Natural killer cell (primary cell): ENCODE data around the gene AKAP11. TPM values are rescaled to one million over a fixed set of nuclear protein-coding genes. Genes with fewer than 3 reads are reported as not detected.

Experiments used
- ATAC-seq, 3 donors: fragments of 150-1000 bp in 2 of 3; fragments of 200-7000 bp in 1 of 3; cut with Tn5 transposase; 1 replicate in 1 of 3; 2 replicates in 2 of 3; pipeline ENCODE4 v1.10.0; 2021; ENCODE audit warnings: mild to moderate bottlenecking in 2 of 3, moderate library complexity in 2 of 3
- DNase-seq, 2 donors: peaks; one replicate each; pipeline versions ENCODE4 v3.0.0 to v3.0.0-alpha.2; 2013 to 2021; ENCODE audit warnings: mixed read lengths in 1 of 2
- H3K27ac ChIP-seq: one replicate; pipeline ENCODE4 v1.5.1; 2013; ENCODE audit warnings: mild to moderate bottlenecking, low read length
- H3K27me3 ChIP-seq: one replicate; pipeline ENCODE4 v1.6.1; 2013; ENCODE audit warnings: low read length; ENCODE audit not compliant: control insufficient read depth, insufficient read depth
- H3K36me3 ChIP-seq: one replicate; pipeline ENCODE4 v1.6.1; 2013; ENCODE audit warnings: low read length; ENCODE audit not compliant: control insufficient read depth, insufficient read depth
- H3K4me1 ChIP-seq: one replicate; pipeline ENCODE4 v1.6.1; 2013; ENCODE audit warnings: low read length; ENCODE audit not compliant: control insufficient read depth, insufficient read depth
- H3K4me3 ChIP-seq: one replicate; pipeline ENCODE4 v1.5.1; 2013; ENCODE audit warnings: low read length
- H3K9me3 ChIP-seq: one replicate; pipeline ENCODE4 v1.6.1; 2013; ENCODE audit warnings: low read length; ENCODE audit not compliant: control insufficient read depth, insufficient read depth
- H3K27ac Mint-ChIP-seq, 2 donors: one replicate each; pipeline ENCODE4 v1.8.0; 2022; ENCODE audit warnings: mild to moderate bottlenecking in 2 of 2, mixed read lengths in 2 of 2, moderate library complexity in 1 of 2
- H3K27me3 Mint-ChIP-seq, 2 donors: one replicate each; pipeline ENCODE4 v1.8.0; 2022; ENCODE audit warnings: low read depth in 2 of 2, mixed read lengths in 2 of 2
- H3K36me3 Mint-ChIP-seq: one replicate; pipeline ENCODE4 v1.8.0; 2022; ENCODE audit warnings: mixed read lengths
- H3K4me1 Mint-ChIP-seq, 2 donors: one replicate each; pipeline ENCODE4 v1.8.0; 2022; ENCODE audit warnings: mixed read lengths in 2 of 2
- H3K4me3 Mint-ChIP-seq: one replicate; pipeline ENCODE4 v1.8.0; 2022; ENCODE audit warnings: mild to moderate bottlenecking, moderate library complexity, mixed read lengths
- H3K9me3 Mint-ChIP-seq, 2 donors: one replicate each; pipeline ENCODE4 v1.8.0; 2022; ENCODE audit warnings: mixed read lengths in 2 of 2
- WGBS: methylation state at CpG from one replicate; pipeline ENCODE4 v1.1.7; 2013; ENCODE audit warnings: missing lambda C conversion rate; ENCODE audit not compliant: insufficient coverage; 5-methylcytosine and 5-hydroxymethylcytosine counted together
- intact Hi-C: fragments of 100-400 bp; cut with micrococcal nuclease; formaldehyde crosslinking; loops from one replicate; pipeline ENCODE4 v1.14.2; 2022
- total RNA-seq, 4 donors: library from RNA; stranded (reverse); fragments of 120-200 nt in 1 of 4; gene quantifications; one replicate each; pipeline versions ENCODE4 v1.2.3 to v1.2.4, GENCODE V29; 2013 to 2022
- TF ChIP-seq, protein P1 (sequence below): fragments of 200-600 bp; IDR thresholded peaks from one replicate; pipeline ENCODE4 v1.8.0; 2022; ENCODE audit warnings: antibody characterized with exemption

AKAP11 gene
- total RNA-seq, 3 donors from 2014 or later (not counting 1 experiment from before 2014, with no cell fraction given): 23.6 to 31.9 (median 26.8) TPM

GRCh38 chr13:42284068-42284467 is 12.1 kb downstream of the AKAP11 start:
- Mint-ChIP-seq H3K36me3 (peaks cover 17% of the 10 kb centered on the region), H3K27ac (no peak overlapping the region), H3K27me3 (no peaks in the 10 kb centered on the region), H3K4me3 (no peak overlapping the region), H3K4me1 (peaks cover 11 to 25% of the 10 kb centered on the region in 2 donors), H3K9me3 (no peaks in the 10 kb centered on the region)
- intact Hi-C loops: no loop called here
- Histone ChIP-seq H3K27me3 (no peaks in the 10 kb centered on the region), H3K4me3 (no peak overlapping the region), H3K27ac (no peak overlapping the region), H3K36me3 (peaks cover 25% of the 10 kb centered on the region), H3K9me3 (no peaks in the 10 kb centered on the region), H3K4me1 (no peaks in the 10 kb centered on the region)
- TF ChIP-seq, protein P1, sequence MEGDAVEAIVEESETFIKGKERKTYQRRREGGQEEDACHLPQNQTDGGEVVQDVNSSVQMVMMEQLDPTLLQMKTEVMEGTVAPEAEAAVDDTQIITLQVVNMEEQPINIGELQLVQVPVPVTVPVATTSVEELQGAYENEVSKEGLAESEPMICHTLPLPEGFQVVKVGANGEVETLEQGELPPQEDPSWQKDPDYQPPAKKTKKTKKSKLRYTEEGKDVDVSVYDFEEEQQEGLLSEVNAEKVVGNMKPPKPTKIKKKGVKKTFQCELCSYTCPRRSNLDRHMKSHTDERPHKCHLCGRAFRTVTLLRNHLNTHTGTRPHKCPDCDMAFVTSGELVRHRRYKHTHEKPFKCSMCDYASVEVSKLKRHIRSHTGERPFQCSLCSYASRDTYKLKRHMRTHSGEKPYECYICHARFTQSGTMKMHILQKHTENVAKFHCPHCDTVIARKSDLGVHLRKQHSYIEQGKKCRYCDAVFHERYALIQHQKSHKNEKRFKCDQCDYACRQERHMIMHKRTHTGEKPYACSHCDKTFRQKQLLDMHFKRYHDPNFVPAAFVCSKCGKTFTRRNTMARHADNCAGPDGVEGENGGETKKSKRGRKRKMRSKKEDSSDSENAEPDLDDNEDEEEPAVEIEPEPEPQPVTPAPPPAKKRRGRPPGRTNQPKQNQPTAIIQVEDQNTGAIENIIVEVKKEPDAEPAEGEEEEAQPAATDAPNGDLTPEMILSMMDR: no peak
- no peak for ATAC-seq
- 94% methylated on average over 3 of the region's 3 CpGs for WGBS
- DNase-seq: no peak

GRCh38 chr13:42298392-42298791 is 26.4 kb downstream of the AKAP11 start:
- TF ChIP-seq, protein P1: no peak
- H3K9me3 ChIP-seq: no peaks in the 10 kb centered on the region
- H3K4me3 Mint-ChIP-seq: no peak overlapping the region
- H3K9me3 Mint-ChIP-seq: no peaks in the 10 kb centered on the region
- peaks cover 56% of the 10 kb centered on the region for H3K36me3 ChIP-seq
- no peak overlapping the region for H3K4me3 ChIP-seq
- H3K27me3 ChIP-seq: no peaks in the 10 kb centered on the region
- H3K4me1 Mint-ChIP-seq: peaks cover 6 to 8% of the 10 kb centered on the region in 2 donors
- H3K27me3 Mint-ChIP-seq: no peaks in the 10 kb centered on the region
- DNase-seq: no peak
- H3K36me3 Mint-ChIP-seq: peaks cover 51% of the 10 kb centered on the region
- ATAC-seq: no peak
- no peak overlapping the region for H3K27ac Mint-ChIP-seq
- H3K27ac ChIP-seq: no peak overlapping the region
- H3K4me1 ChIP-seq: no peaks in the 10 kb centered on the region
- intact Hi-C loops: no loop called here

GRCh38 chr13:42305503-42305902 is 33.6 kb downstream of the AKAP11 start:
- peaks cover 0 to 12% of the 10 kb centered on the region in 2 donors for H3K4me1 Mint-ChIP-seq
- H3K9me3 ChIP-seq: no peaks in the 10 kb centered on the region
- no peak for ATAC-seq
- intact Hi-C loops: no loop called here
- no peak for DNase-seq
- H3K27me3 Mint-ChIP-seq: no peaks in the 10 kb centered on the region
- TF ChIP-seq, protein P1: no peak
- no peak overlapping the region for H3K27ac ChIP-seq
- H3K4me3 ChIP-seq: no peak overlapping the region
- H3K9me3 Mint-ChIP-seq: no peaks in the 10 kb centered on the region
- no peaks in the 10 kb centered on the region for H3K4me1 ChIP-seq
- H3K27ac Mint-ChIP-seq: peak overlapping the region in 1 of 2 donors; percentile 39
- H3K4me3 Mint-ChIP-seq: no peak overlapping the region
- no peaks in the 10 kb centered on the region for H3K27me3 ChIP-seq
- H3K36me3 Mint-ChIP-seq: peaks cover 33% of the 10 kb centered on the region
- peaks cover 64% of the 10 kb centered on the region for H3K36me3 ChIP-seq

DNA sequence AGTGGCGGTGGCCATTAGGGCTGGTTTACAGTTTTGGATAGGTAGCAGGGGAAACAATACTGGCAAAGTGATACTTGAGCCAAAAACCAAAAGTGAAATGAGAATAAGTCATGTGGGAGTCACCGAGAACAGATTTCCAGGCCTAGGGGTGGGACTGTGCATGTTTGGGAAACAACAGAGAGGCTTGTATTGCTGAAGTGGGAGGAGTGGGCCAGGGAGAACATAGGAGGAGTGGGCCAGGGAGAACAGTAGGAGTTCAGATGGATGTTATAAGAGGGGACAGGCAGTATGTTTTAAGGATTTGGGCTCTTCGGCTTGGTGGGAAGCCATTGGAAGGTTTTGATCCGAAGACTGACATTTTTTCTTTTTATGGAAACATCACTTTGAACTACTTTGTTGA is 35.5 kb downstream of the AKAP11 start:
- Histone ChIP-seq H3K36me3 (peaks cover 51% of the 10 kb centered on the region), H3K4me3 (no peak overlapping the region), H3K27me3 (no peaks in the 10 kb centered on the region), H3K27ac (no peak overlapping the region), H3K9me3 (no peaks in the 10 kb centered on the region), H3K4me1 (no peaks in the 10 kb centered on the region)
- DNase-seq (no peak), ATAC-seq (no peak)
- Mint-ChIP-seq H3K9me3 (no peaks in the 10 kb centered on the region), H3K27me3 (no peaks in the 10 kb centered on the region), H3K4me3 (no peak overlapping the region), H3K36me3 (peaks cover 13% of the 10 kb centered on the region), H3K27ac (no peak overlapping the region), H3K4me1 (peaks cover 0 to 21% of the 10 kb centered on the region in 2 donors)
- WGBS: 97% methylated on average over 3 of the region's 4 CpGs
- TF ChIP-seq, protein P1: no peak
- intact Hi-C loops: no loop called here
